ENCODE measurements around the gene HOXB2. TPM values are rescaled to one million over a fixed set of nuclear protein-coding genes. Genes with fewer than 3 reads are reported as not detected.

HOXB2 gene
- total RNA-seq, 2 experiments from 2014 or later = not detected

DNA sequence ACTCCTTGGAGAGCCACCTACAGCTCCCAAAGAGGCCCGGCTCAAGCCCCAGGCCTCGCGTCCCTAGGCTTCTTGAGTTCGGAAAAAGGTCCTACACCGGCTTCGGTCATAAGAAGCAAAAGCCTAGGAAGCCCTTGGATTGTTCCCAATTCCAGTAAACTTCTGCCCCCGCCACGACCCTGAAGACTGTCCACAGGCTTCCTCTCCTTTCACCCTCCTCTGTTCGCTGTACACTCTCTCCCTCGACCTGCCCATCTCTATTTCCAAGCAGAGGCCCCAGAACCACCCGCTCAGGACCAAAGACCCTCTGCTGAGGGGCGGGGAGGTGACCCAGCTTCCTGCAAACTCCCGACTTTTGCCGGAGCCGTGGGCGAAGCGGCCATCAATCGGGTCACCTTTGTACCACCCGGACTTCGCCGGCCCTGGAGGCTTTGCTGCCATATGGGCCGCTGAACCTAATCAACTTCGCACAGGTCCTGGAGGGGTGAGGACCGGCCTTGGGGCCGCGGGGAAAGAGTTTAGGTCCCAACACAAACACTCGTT lies 2.7 kb downstream of the HOXB2 start:
- no TSS peak for BruUV-seq (replicated peaks)
- Histone ChIP-seq H3K27ac (ENCODE audit: low read depth, low read length, poor library complexity, severe bottlenecking) (no peak overlapping the region), H2AFZ (ENCODE audit: low read length) (no peak overlapping the region), H3K79me2 (ENCODE audit: insufficient read depth, low read depth, low read length) (no peaks in the 10 kb centered on the region), H3K4me1 (ENCODE audit: insufficient read depth, low read length, poor library complexity, severe bottlenecking) (no peaks in the 10 kb centered on the region), H3K9me2 (ENCODE audit: insufficient read depth, low read length) (no peaks in the 10 kb centered on the region), H3K9me3 (ENCODE audit: low read length) (no peaks in the 10 kb centered on the region), H3K4me3 (ENCODE audit: low read depth, low read length, poor library complexity, severe bottlenecking) (no peak overlapping the region), H4K20me1 (ENCODE audit: insufficient read depth, low read length) (no peaks in the 10 kb centered on the region), H3K36me3 (ENCODE audit: insufficient read depth, low read length) (no peaks in the 10 kb centered on the region), H3K4me2 (ENCODE audit: low read length) (no peak overlapping the region)
- intact Hi-C loops (cut with micrococcal nuclease; ENCODE audit: unreplicated experiment) = no loop called here
- ChIA-PET POLR2A (no interaction called here), CTCF (ENCODE audit: unreplicated experiment) (no interaction called here)
- TF ChIP-seq, protein P1, sequence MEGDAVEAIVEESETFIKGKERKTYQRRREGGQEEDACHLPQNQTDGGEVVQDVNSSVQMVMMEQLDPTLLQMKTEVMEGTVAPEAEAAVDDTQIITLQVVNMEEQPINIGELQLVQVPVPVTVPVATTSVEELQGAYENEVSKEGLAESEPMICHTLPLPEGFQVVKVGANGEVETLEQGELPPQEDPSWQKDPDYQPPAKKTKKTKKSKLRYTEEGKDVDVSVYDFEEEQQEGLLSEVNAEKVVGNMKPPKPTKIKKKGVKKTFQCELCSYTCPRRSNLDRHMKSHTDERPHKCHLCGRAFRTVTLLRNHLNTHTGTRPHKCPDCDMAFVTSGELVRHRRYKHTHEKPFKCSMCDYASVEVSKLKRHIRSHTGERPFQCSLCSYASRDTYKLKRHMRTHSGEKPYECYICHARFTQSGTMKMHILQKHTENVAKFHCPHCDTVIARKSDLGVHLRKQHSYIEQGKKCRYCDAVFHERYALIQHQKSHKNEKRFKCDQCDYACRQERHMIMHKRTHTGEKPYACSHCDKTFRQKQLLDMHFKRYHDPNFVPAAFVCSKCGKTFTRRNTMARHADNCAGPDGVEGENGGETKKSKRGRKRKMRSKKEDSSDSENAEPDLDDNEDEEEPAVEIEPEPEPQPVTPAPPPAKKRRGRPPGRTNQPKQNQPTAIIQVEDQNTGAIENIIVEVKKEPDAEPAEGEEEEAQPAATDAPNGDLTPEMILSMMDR (conservative IDR thresholded peaks at IDR 0.05; ENCODE audit: low read length) = no peak
- TF ChIP-seq EZH2phosphoT487 (IDR thresholded peaks at IDR 0.05; ENCODE audit: borderline replicate concordance, low read depth, low read length) = no peak
- no peak for DNase-seq (ENCODE audit: low spot score)

GRCh38 chr17:48541577-48542113 lies 3.3 kb downstream of the HOXB2 start:
- Histone ChIP-seq H2AFZ (ENCODE audit: low read length) (no peak overlapping the region), H3K79me2 (ENCODE audit: insufficient read depth, low read depth, low read length) (no peaks in the 10 kb centered on the region), H3K4me3 (ENCODE audit: low read depth, low read length, poor library complexity, severe bottlenecking) (no peak overlapping the region), H3K9me3 (ENCODE audit: low read length) (no peaks in the 10 kb centered on the region), H3K9me2 (ENCODE audit: insufficient read depth, low read length) (no peaks in the 10 kb centered on the region), H3K27ac (ENCODE audit: low read depth, low read length, poor library complexity, severe bottlenecking) (no peak overlapping the region), H3K36me3 (ENCODE audit: insufficient read depth, low read length) (no peaks in the 10 kb centered on the region), H3K4me2 (ENCODE audit: low read length) (no peak overlapping the region), H4K20me1 (ENCODE audit: insufficient read depth, low read length) (no peaks in the 10 kb centered on the region), H3K4me1 (ENCODE audit: insufficient read depth, low read length, poor library complexity, severe bottlenecking) (no peaks in the 10 kb centered on the region)
- POLR2A ChIA-PET = no interaction called here
- TF ChIP-seq, protein P1 (conservative IDR thresholded peaks at IDR 0.05; ENCODE audit: low read length) = no peak
- TF ChIP-seq EZH2phosphoT487 (IDR thresholded peaks at IDR 0.05; ENCODE audit: borderline replicate concordance, low read depth, low read length) = no peak
- CTCF ChIA-PET (ENCODE audit: unreplicated experiment) = no interaction called here
- no TSS peak for BruUV-seq (replicated peaks)
- intact Hi-C loops (cut with micrococcal nuclease; ENCODE audit: unreplicated experiment) = no loop called here
- no peak for DNase-seq (ENCODE audit: low spot score)

DNA sequence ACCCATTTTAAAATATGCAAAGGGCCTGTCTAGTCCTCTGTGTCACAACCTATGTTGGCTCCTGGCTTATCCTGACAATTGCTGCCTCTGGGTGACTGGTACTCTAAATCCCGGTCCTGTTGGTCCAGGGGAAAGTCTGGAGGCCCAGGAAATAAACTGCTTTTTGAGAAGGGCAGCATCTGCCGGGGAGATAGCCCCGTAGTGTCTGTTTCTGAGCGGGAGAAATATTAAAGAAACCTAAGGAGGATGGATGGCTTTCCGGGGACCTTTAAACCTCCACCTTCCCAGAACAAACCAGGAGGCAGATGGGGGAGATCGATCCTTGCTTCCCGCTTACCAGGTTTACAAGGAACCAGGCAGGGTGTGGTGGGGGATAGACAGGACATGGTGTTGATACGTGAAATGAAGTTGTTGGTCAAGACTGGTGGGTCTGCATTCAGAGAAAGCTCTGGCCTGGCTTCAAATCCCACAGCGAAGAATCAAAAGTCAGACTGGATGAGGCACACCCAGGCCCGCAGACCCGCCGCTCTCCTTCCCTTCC lies 3.8 kb downstream of the HOXB2 start:
- no TSS peak for BruUV-seq (replicated peaks)
- no peak overlapping the region for H3K27ac ChIP-seq (ENCODE audit: low read depth, low read length, poor library complexity, severe bottlenecking)
- intact Hi-C loops (cut with micrococcal nuclease; ENCODE audit: unreplicated experiment) = no loop called here
- H3K4me2 ChIP-seq (ENCODE audit: low read length) = no peak overlapping the region
- no peak for TF ChIP-seq EZH2phosphoT487 (IDR thresholded peaks at IDR 0.05; ENCODE audit: borderline replicate concordance, low read depth, low read length)
- TF ChIP-seq, protein P1 (conservative IDR thresholded peaks at IDR 0.05; ENCODE audit: low read length) = no peak
- no peak overlapping the region for H3K4me3 ChIP-seq (ENCODE audit: low read depth, low read length, poor library complexity, severe bottlenecking)
- no peaks in the 10 kb centered on the region for H3K9me2 ChIP-seq (ENCODE audit: insufficient read depth, low read length)
- no peaks in the 10 kb centered on the region for H3K9me3 ChIP-seq (ENCODE audit: low read length)
- H4K20me1 ChIP-seq (ENCODE audit: insufficient read depth, low read length) = no peaks in the 10 kb centered on the region
- no peaks in the 10 kb centered on the region for H3K4me1 ChIP-seq (ENCODE audit: insufficient read depth, low read length, poor library complexity, severe bottlenecking)
- H2AFZ ChIP-seq (ENCODE audit: low read length) = no peak overlapping the region
- POLR2A ChIA-PET = interaction anchor here (1.1 kb wide), 1 partner anchor 9 kb away, joined by 4 read pairs; no protein-coding TSS in a partner anchor
- H3K79me2 ChIP-seq (ENCODE audit: insufficient read depth, low read depth, low read length) = no peaks in the 10 kb centered on the region
- H3K36me3 ChIP-seq (ENCODE audit: insufficient read depth, low read length) = no peaks in the 10 kb centered on the region
- no peak for DNase-seq (ENCODE audit: low spot score)
- CTCF ChIA-PET (ENCODE audit: unreplicated experiment) = no interaction called here
